ENCODE results near the gene FBF1.

DNA sequence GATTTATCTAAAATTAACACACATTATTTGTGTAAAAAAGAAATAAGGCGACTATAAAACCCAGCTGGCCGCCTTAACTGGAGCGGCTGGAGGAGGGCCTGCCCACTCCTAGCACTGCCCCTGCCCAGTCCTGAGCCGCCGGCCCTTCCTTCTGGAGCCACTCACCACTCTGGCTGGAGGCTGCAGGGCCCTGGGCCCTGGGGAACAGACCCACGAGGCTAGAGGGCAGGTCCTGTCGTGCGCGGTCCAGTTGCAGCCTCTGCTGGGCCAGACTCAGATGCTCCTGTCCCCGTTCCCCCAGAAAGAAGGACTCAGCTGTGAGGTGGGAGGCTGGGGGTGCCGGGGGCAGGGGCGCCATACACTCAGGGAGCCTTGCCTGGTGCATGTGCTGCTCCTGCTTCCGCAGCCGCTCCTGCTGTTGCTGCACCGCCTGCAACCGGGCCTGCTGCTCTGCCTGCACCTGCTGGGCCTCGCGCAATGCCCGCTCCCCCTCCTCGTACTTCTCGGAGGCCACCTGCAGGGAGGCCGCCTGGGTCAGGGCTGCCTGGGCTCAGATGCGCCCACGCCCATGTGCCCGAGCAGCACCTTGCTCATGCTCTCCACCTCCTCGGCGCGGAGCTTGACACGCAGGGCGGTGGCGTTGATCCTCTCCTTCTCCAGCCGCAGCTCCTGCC is 27.2 kb downstream of the FBF1 start:
- TF ChIP-seq CTCF (IDR thresholded peaks at IDR 0.05; ENCODE audit: insufficient read depth, low read depth, low read length) (no peak), EZH2 (IDR thresholded peaks at IDR 0.05; ENCODE audit: insufficient read depth, low read length) (no peak)

Data from astrocyte (in vitro differentiated cells and primary cell).